ENCODE data around the gene CDH15.

Gene CDH15

DNA sequence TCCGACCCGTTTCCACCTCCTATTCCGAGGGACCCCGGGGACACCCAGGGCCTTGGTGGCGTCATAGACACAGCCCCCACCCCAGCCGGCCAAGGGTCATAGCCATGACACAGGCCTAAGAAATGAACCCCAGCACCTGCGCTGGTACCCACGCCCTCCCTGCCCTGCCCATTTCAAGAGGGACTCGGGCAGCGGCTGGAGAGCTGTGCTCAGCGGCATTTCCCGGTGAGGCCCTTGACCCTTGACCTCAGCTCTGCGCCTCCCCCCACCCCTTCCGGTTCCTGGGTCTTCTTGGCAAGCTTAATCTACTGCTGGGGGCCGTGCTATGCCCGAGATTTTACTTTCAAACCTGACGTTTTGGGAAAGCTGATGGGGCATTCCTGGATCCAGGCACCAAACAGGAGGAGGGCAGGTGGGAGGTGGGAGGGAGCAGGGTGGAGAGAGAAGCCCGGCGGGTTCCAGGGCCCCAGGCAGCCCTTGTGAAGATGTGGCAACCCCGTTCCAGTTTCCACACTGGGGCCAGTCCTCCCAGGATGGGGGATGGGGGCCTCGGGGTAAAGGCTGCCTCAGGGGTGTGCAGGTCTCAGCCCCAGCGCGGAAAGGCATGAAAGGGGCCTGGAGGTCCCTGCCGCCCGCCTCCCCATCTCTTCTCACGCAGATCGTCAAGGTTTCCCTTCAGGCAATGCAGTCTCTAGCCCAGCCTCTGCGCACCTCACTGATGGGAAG is 28.7 kb downstream of the CDH15 start, which contains the start of gene SLC22A31:
Gene SLC22A31 (minus strand): TSS at position 414 of the 726 bp plus-strand sequence. CDS start 36 bp downstream, at position 378.
- Histone ChIP-seq H3K36me3 (ENCODE audit: insufficient read depth, low read length) (no peaks in the 10 kb centered on the region), H3K4me2 (ENCODE audit: insufficient read depth, low read length) (no peak within 1 kb of the TSS), H3K27me3 (ENCODE audit: insufficient read depth, low read length, poor library complexity) (no peaks in the 10 kb centered on the region), H3K9me3 (ENCODE audit: insufficient read depth, low read length, severe bottlenecking) (no peaks in the 10 kb centered on the region), H3K4me3 (ENCODE audit: low read depth in 1 of 2, low read length in 2 of 2) (no peak within 1 kb of the TSS), H2AFZ (ENCODE audit: low read depth, low read length) (no peak within 1 kb of the TSS), H3K27ac (ENCODE audit: low read length) (no peak within 1 kb of the TSS), H4K20me1 (ENCODE audit: insufficient read depth, low read length) (0 out of 2 replicates have a peak, but pooled peaks cover 3% of the 10 kb centered on the region), H3K9ac (ENCODE audit: low read depth, low read length) (no peak within 1 kb of the TSS), H3K79me2 (ENCODE audit: insufficient read depth, low read length) (no peaks in the 10 kb centered on the region), H3K4me1 (ENCODE audit: insufficient read depth, low read length) (no peaks in the 10 kb centered on the region)
- TF ChIP-seq EZH2 (IDR thresholded peaks at IDR 0.05; ENCODE audit: borderline replicate concordance, low read depth, low read length, severe bottlenecking), result no peak
- TF ChIP-seq, protein P1, sequence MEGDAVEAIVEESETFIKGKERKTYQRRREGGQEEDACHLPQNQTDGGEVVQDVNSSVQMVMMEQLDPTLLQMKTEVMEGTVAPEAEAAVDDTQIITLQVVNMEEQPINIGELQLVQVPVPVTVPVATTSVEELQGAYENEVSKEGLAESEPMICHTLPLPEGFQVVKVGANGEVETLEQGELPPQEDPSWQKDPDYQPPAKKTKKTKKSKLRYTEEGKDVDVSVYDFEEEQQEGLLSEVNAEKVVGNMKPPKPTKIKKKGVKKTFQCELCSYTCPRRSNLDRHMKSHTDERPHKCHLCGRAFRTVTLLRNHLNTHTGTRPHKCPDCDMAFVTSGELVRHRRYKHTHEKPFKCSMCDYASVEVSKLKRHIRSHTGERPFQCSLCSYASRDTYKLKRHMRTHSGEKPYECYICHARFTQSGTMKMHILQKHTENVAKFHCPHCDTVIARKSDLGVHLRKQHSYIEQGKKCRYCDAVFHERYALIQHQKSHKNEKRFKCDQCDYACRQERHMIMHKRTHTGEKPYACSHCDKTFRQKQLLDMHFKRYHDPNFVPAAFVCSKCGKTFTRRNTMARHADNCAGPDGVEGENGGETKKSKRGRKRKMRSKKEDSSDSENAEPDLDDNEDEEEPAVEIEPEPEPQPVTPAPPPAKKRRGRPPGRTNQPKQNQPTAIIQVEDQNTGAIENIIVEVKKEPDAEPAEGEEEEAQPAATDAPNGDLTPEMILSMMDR (IDR thresholded peaks at IDR 0.05; ENCODE audit: borderline replicate concordance, extremely low read depth, low read length, poor library complexity, severe bottlenecking), result no peak
- DNase-seq (no peak), ATAC-seq (ENCODE audit: insufficient read depth, low read depth) (no peak)

DNA sequence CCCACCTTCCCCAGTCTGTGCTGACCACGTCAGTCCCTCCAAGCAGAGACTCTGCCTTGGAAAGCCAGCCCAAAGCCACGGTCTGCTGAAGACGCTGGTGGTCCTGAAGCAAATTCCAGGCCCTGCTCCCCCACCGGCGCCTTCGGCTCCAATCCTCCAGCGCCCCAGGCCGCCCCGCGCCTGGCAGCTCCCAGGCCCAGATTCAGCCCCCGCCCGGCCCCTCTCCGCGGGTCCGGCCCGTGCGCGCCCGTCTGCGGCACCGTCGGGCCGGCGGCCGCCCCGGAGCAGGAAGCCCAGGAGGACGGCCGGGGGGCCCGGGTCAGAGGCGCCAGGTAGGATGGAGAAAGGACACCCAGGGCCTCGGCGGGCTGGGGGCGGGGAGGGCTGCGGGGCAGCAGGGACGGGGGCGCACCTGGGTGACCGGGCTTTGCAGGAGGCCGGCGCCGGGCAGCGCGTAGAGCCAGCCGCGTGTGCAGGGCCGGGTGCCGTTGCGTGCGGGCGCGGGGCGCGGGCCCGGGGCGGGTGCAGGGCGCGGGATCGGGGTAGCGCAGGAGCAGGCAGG is 29.4 kb downstream of the CDH15 start:
- H3K4me1 ChIP-seq (ENCODE audit: insufficient read depth, low read length), result no peaks in the 10 kb centered on the region
- H4K20me1 ChIP-seq (ENCODE audit: insufficient read depth, low read length), result 0 out of 2 replicates have a peak, but pooled peaks cover 3% of the 10 kb centered on the region
- H3K36me3 ChIP-seq (ENCODE audit: insufficient read depth, low read length), result no peaks in the 10 kb centered on the region
- no peaks in the 10 kb centered on the region for H3K27me3 ChIP-seq (ENCODE audit: insufficient read depth, low read length, poor library complexity)
- H3K4me2 ChIP-seq (ENCODE audit: insufficient read depth, low read length), result no peak overlapping the region
- H3K9me3 ChIP-seq (ENCODE audit: insufficient read depth, low read length, severe bottlenecking), result no peaks in the 10 kb centered on the region
- TF ChIP-seq, protein P1 (IDR thresholded peaks at IDR 0.05; ENCODE audit: borderline replicate concordance, extremely low read depth, low read length, poor library complexity, severe bottlenecking), result no peak
- TF ChIP-seq EZH2 (IDR thresholded peaks at IDR 0.05; ENCODE audit: borderline replicate concordance, low read depth, low read length, severe bottlenecking), result no peak
- ATAC-seq (ENCODE audit: insufficient read depth, low read depth) (no peak), DNase-seq (no peak)
- no peak overlapping the region for H3K27ac ChIP-seq (ENCODE audit: low read length)
- H3K9ac ChIP-seq (ENCODE audit: low read depth, low read length), result no peak overlapping the region
- no peak overlapping the region for H3K4me3 ChIP-seq (ENCODE audit: low read depth in 1 of 2, low read length in 2 of 2)
- H2AFZ ChIP-seq (ENCODE audit: low read depth, low read length), result no peak overlapping the region
- no peaks in the 10 kb centered on the region for H3K79me2 ChIP-seq (ENCODE audit: insufficient read depth, low read length)

DNA sequence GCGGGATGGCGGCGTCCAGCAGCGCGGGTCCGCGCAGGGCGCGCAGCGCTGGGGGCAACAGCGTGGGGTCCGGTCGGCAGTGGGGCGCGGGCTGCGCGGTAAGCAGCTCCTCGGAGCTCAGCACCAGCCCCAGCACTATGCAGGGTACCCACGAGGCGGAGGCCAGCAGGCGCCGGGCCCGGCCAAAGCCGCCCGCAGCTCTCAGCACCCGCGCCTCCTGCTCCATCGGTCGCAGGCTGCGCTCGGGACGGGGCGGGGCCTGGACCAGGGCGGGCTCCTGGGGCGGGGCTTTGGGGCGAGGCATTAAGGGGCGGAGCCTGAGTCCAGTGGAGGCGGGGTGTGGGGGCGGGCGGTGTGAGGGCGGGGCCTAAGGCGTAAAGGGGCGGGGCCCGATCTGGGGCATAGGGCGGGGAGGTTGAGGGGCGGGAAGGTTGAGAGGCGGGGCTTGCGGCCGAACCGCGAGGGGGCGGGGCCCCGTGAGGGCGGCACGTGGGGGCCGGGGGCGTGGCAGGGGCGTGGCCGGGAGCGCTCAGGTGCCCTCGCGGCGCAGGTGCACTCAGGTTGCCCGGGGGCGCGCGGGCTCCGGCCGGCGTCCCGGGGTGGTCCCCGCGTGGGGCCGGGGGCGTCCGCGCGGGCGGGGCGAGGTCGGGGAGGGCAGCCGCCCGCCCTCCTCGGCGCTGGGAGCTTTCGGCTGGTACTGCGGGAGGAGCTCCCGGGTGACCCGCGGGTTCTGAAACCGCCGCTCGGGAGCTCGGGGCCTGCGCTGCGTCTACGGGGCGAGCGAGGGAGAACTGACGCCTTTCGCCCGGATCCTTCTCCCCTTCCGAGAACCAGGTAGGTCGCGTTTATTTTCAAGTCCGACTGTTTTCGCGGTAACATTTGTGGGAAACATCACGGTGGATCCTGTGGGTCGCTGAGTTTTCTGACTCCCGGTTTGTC is 30.2 kb downstream of the CDH15 start:
- Histone ChIP-seq H4K20me1 (ENCODE audit: insufficient read depth, low read length) (0 out of 2 replicates have a peak, but pooled peaks cover 3% of the 10 kb centered on the region), H3K79me2 (ENCODE audit: insufficient read depth, low read length) (no peaks in the 10 kb centered on the region), H3K27ac (ENCODE audit: low read length) (no peak overlapping the region), H3K4me3 (ENCODE audit: low read depth in 1 of 2, low read length in 2 of 2) (no peak overlapping the region), H3K4me1 (ENCODE audit: insufficient read depth, low read length) (no peaks in the 10 kb centered on the region), H3K36me3 (ENCODE audit: insufficient read depth, low read length) (no peaks in the 10 kb centered on the region), H3K4me2 (ENCODE audit: insufficient read depth, low read length) (no peak overlapping the region), H3K9me3 (ENCODE audit: insufficient read depth, low read length, severe bottlenecking) (no peaks in the 10 kb centered on the region), H3K9ac (ENCODE audit: low read depth, low read length) (no peak overlapping the region), H2AFZ (ENCODE audit: low read depth, low read length) (no peak overlapping the region), H3K27me3 (ENCODE audit: insufficient read depth, low read length, poor library complexity) (no peaks in the 10 kb centered on the region)
- TF ChIP-seq, protein P1 (IDR thresholded peaks at IDR 0.05; ENCODE audit: borderline replicate concordance, extremely low read depth, low read length, poor library complexity, severe bottlenecking), result no peak
- no peak for TF ChIP-seq EZH2 (IDR thresholded peaks at IDR 0.05; ENCODE audit: borderline replicate concordance, low read depth, low read length, severe bottlenecking)
- no peak for ATAC-seq (ENCODE audit: insufficient read depth, low read depth)
- DNase-seq, result no peak
